Hepatocyte (in vitro differentiated cells): ENCODE results near the gene ARVCF.

Experiments used
- CTCF ChIP-seq: fragments of 200-600 bp; sonication (generic); IDR thresholded peaks from 2 replicates; pipeline ENCODE4 v1.5.1; 2016; ENCODE audit warnings: antibody characterized with exemption, mild to moderate bottlenecking; ENCODE audit not compliant: poor library complexity
- EZH2 ChIP-seq: fragments of 200-600 bp; sonication (generic); IDR thresholded peaks from 2 replicates; pipeline ENCODE4 v1.6.1; 2016; ENCODE audit warnings: antibody characterized with exemption, mild to moderate bottlenecking, borderline replicate concordance
- EZH2phosphoT487 ChIP-seq: fragments of 200-600 bp; sonication (generic); IDR thresholded peaks from one replicate; pipeline ENCODE4 v1.6.1; 2018; ENCODE audit warnings: antibody characterized with exemption, mild to moderate bottlenecking, low read depth, moderate library complexity; ENCODE audit not compliant: unreplicated experiment, severe bottlenecking

- TF ChIP-seq EZH2: no peak
- TF ChIP-seq CTCF: no peak
- TF ChIP-seq EZH2phosphoT487: no peak
Measured at GRCh38 chr22:19967850-19968449, 48.7 kb downstream of the ARVCF start.
